ENCODE measurements around the gene SDK1.
A peak's percentile ranks its signal among the peaks of the same experiment; 100 is the strongest.
"Not testable (repeated sequence)": the region's sequence is repeated elsewhere in the genome, so short reads cannot be mapped to it uniquely, and the experiment has no call there.

The SDK1 gene

GRCh38 chr7:3748389-3748788 lies 447.3 kb downstream of the SDK1 start:
- DNase-seq: no peak

- no peak for DNase-seq
Observed at GRCh38 chr7:3753868-3754267, 452.8 kb downstream of the SDK1 start.

- peak; percentile 94 for DNase-seq
Observed at GRCh38 chr7:3754493-3755341, 453.7 kb downstream of the SDK1 start.

- DNase-seq: not testable (repeated sequence)
Observed at GRCh38 chr7:3755778-3756453, 454.9 kb downstream of the SDK1 start.

- no peak for DNase-seq
Observed at GRCh38 chr7:3757059-3757458, 456.0 kb downstream of the SDK1 start.

- DNase-seq: no peak
Observed at GRCh38 chr7:3760651-3761050, 459.6 kb downstream of the SDK1 start.

GRCh38 chr7:3762146-3762831 lies 461.2 kb downstream of the SDK1 start:
- DNase-seq: no peak

GRCh38 chr7:3767917-3768777 lies 467.1 kb downstream of the SDK1 start:
- DNase-seq: no peak

GRCh38 chr7:3771906-3772305 lies 470.9 kb downstream of the SDK1 start:
- no peak for DNase-seq

GRCh38 chr7:3778345-3778744 lies 477.3 kb downstream of the SDK1 start:
- DNase-seq: no peak

GRCh38 chr7:3780016-3780415 lies 479.0 kb downstream of the SDK1 start:
- no peak for DNase-seq

GRCh38 chr7:3780525-3780924 lies 479.5 kb downstream of the SDK1 start:
- DNase-seq: no peak

GRCh38 chr7:3781607-3782006 lies 480.6 kb downstream of the SDK1 start:
- no peak for DNase-seq

- DNase-seq: no peak
Observed at GRCh38 chr7:3787717-3788264, 486.7 kb downstream of the SDK1 start.

- no peak for DNase-seq
Observed at GRCh38 chr7:3790803-3791202, 489.8 kb downstream of the SDK1 start.

GRCh38 chr7:3791327-3791726 lies 490.3 kb downstream of the SDK1 start:
- DNase-seq: no peak

GRCh38 chr7:3795141-3795540 lies 494.1 kb downstream of the SDK1 start:
- no peak for DNase-seq

- DNase-seq: no peak
Observed at GRCh38 chr7:3795781-3796180, 494.7 kb downstream of the SDK1 start.

- DNase-seq: no peak
Observed at GRCh38 chr7:3805151-3805550, 504.1 kb downstream of the SDK1 start.

- no peak for DNase-seq
Observed at GRCh38 chr7:3806516-3806915, 505.5 kb downstream of the SDK1 start.

GRCh38 chr7:3807824-3808223 lies 506.8 kb downstream of the SDK1 start:
- DNase-seq: no peak

GRCh38 chr7:3821488-3821887 lies 520.4 kb downstream of the SDK1 start:
- DNase-seq: no peak

GRCh38 chr7:3825491-3825890 lies 524.4 kb downstream of the SDK1 start:
- no peak for DNase-seq

All from NCI-H1092 treated with DMSO at 0.1 percent for 48 hours (cell line).